HG03378 (cell line): Measurements from ENCODE around the gene ERVK3-1.
"Not testable (repeated sequence)": the region's sequence is repeated elsewhere in the genome, so short reads cannot be mapped to it uniquely, and the experiment has no call there.

ENCODE experiments used
- ATAC-seq: cut with Tn5 transposase; IDR thresholded peaks from one replicate; pipeline ENCODE4 v1.9.1; 2021; ENCODE audit warnings: mild to moderate bottlenecking, moderate library complexity; ENCODE audit not compliant: unreplicated experiment

Gene ERVK3-1, protein sequence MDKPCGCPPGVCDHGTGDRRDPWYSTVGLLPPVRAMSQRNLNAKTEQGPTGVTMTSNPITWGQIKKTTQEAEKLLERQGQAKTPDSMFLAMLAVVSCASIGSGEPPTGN

GRCh38 chr19:58305065-58305931, at the start of gene ERVK3-1:
ERVK3-1 (plus strand) TSS chr19:58305377; CDS start chr19:58312169, 6,792 bp downstream.
- peak; percentile 89 for ATAC-seq

DNA sequence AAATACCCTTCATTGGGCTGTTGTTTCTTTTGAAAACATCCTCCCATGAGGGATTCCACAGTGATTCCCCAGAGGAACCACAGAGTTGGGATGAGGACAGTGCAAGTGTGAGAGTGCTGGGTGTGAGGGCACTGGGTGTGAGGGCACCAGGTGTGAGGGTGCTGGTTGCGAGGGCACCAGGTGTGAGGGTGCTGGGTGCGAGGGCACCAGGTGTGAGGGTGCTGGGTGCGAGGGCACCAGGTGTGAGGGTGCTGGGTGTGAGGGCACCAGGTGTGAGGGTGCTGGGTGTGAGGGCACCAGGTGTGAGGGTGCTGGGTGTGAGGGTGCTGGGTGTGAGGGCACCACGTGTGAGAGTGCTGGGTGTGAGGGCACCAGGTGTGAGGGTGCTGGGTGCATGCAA, 46.9 kb upstream of the ERVK3-1 start:
- ATAC-seq = not testable (repeated sequence)

DNA sequence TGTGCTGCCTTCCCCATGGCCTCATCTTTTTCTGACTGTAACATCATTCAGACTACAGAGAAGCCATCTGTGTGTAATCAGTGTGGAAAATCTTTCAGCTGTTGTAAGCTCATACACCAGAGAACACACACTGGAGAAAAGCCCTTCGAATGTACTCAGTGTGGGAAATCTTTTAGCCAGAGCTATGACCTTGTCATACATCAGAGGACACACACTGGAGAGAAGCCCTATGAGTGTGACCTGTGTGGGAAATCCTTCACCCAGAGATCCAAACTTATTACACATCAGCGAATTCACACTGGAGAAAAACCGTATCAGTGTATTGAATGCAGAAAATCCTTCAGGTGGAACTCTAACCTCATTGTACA, 43.6 kb upstream of the ERVK3-1 start:
- ATAC-seq = no peak

GRCh38 chr19:58261968-58262921, 42.9 kb upstream of the ERVK3-1 start:
- ATAC-seq = no peak

- no peak for ATAC-seq
Measured at GRCh38 chr19:58262922-58263296, 42.3 kb upstream of the ERVK3-1 start.

- ATAC-seq = no peak
Measured at GRCh38 chr19:58265100-58265499, 40.1 kb upstream of the ERVK3-1 start.

DNA sequence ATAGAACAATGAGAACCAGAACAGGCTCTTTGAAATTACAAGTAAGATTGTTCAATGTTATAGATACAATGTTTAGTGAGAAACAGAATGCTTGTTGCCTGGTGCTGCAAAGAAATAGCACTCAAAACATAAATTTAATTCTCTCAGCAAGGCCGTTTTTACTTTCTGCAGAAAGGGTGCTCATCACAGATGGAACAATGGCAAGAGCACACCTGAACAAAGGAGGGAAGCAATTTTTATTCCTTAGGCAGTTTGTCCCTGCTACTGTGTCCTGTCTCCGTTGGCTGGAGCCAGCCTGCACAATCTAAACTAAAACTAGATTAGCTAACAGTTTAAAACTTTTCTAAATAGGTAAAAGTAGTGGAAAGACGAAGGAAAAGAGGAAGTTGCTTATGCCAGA, 36.8 kb upstream of the ERVK3-1 start:
- no peak for ATAC-seq

GRCh38 chr19:58274771-58275201, 30.4 kb upstream of the ERVK3-1 start:
- ATAC-seq = no peak

DNA sequence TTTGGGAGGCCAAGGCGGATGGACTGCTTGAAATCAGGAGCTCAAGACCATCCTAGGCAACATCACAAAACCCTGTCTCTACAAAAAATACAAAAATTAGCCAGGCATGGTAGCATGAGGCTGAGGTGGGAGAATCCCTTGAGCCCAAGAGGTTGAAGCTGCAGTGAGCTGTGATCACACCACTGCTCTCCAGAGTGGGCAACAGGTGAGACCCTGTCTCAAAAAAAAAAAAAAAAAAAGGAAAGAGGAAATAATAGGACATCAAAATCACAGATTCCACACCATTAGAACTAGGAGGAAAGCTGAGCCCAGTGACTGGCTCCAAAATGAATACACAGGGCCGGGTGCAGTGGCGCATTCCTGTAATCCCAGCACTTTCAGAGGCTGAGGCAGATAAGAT, 29.6 kb upstream of the ERVK3-1 start:
- ATAC-seq = no peak

GRCh38 chr19:58277197-58277596, 28.0 kb upstream of the ERVK3-1 start:
- ATAC-seq = no peak

GRCh38 chr19:58277748-58278540, 27.2 kb upstream of the ERVK3-1 start:
- ATAC-seq = no peak

DNA sequence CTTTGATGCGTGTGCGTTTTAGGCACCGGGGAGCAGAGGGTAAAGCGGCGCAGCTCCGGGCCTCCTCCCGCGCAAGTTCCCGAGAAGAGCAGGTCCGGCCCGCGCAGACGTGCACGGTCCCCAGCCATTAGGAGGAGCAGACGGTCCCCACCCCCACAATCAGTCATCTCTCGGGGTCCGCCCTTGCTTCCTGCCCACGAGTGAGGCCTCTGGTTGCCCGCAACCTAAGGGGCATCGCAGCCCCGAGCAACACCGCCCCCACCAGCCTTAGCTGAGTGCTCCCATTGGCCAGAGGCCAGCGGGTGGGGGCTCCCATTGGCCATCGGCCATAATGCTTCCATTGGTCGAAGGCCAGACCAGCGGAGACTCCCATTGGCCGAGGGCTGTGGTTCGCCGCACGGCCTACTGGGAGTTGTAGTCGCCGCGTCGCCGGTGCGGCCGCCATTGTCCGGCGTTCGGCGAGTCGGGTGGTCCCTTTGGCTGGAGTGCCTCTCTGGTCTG, 26.6 kb upstream of the ERVK3-1 start, which contains the start of gene ZNF8:
ZNF8 (plus strand) TSS at position 415 of the 501 bp plus-strand sequence. CDS start 127 bp downstream, outside the sequence.
- peak; percentile 85 for ATAC-seq

DNA sequence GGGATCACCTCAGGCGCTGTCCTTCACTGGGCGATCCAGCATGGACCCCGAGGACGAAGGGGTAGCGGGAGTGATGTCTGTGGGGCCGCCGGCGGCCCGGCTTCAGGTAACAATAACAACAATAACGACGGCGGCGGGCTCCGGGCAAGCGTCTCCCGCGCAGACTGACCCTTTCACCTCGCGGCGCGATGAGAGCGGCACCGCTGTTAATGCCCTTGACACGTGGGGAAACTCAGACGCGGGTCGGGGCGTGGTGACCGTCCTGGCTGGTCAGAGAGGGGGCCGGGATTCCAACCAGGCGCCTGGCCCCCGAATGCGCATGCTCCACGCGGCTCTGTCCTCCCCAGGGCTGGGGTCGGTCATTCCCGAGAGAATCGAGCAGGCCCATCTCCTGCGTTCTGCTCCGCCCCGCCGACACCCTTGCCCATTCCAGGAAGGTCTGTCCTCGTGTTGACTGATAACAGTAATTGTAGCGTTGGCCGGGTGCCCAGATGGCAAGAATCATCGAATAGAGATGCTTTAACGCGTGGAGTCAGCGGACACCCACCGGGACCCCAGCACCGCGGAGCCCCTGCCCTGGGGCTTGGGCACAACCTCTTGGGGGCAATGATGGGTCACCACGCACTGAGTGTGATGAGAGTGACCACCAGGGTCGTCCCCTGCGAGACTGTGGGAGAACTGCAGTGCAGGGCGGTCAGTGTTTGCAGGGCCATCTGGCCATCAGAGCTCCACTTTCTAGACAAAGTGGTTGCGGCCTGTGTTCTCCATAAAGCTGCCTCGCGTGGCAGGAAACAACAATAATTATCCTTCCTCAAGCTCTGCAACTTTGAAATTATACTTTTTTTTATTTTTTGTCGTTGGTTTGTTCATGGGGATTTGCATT, 25.9 kb upstream of the ERVK3-1 start:
- no peak for ATAC-seq

DNA sequence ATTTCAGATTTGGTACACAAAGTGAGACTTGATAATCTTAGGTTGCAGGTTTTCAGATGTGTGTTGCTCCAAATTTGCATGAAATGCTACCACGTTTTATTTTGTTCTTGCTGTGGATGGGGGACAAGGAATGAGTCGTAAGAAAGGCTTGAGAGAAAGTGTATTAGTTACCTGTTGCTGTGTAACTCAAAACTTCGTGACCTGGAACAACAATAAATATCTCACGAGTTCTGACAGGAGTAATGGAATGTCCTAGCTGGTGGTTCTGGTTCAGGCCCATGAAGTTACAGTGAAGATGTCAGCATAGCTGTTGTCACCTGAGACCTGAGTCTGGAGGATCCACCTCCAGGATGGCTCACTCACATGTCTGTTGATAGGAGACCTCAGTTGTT, 25.3 kb upstream of the ERVK3-1 start:
- ATAC-seq = no peak

DNA sequence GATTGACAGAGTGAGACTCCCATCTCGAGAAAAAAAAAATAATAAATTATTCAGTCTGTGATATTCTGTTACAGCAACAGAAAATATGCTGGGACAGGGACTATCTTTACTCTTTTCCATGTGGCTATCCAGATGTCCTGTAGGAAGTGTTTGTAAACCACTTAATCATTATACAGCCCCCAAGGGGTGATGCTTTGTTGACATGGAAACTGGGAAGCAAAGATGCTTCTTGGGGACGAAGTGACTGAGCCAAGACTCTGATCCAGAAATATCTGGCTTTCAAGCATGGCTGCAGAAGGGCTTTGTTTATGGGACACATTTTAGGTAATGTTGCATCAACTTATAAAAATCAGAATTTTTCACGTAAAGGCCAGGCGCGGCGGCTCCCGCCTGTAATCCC, 21.0 kb upstream of the ERVK3-1 start:
- no peak for ATAC-seq

DNA sequence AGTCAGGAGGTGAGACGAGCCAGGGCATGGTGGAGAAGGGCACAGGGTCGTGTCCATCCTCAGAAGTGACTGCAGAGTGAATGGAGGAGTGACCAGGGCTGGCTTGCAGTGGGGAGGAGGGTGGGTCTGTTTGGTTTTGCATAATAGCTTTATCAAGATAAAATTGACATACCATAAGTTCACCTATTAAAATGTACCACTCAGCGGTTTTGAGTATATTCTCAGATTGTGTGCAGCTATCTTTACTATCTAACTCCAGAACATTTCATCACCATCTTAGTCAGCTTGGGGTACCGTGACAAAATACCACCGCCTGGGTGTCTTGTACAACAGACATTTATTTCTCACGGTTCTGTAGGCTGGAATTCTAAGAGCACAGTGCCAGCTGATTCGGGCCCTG, 13.2 kb upstream of the ERVK3-1 start:
- no peak for ATAC-seq

GRCh38 chr19:58294743-58295374, 10.3 kb upstream of the ERVK3-1 start:
- ATAC-seq = no peak

DNA sequence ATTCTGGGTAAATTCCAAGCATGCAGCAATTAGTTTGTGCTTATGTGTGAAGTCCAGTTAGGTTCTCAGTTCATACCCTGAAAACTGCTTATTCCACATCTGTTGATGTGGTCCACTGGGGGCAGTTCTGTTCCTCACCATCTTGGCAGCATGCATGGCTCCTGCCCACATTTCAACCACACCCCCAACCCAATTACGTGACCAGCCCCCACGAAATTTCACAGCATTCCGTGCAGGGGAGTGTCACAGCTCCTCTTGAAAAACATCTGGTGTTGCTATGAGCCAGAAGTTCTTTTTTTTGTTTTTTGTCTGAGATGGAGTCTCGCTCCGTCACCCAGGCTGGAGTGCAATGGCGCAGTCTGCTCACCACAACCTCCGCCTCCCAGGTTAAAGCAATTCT, 9.1 kb upstream of the ERVK3-1 start:
- ATAC-seq = no peak

DNA sequence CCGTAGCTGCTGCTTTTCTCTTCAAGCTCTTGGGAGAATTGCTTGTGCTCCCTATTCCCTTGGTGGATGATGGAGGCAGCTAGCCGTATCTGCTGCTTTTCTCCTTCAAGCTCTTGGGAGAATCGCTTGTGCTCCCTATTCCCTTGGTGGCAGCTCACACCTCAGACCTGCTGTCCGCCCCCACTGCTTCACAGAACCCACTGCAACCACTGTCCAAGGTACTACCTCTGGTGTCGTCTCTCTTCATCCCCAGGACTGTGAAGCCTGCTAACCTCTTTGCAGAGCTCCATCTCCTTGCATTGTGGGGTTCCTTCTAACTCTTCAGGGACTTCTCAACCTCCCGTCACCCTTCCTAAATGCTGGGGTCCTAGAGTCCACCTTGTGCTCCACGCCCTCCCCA, 4.6 kb upstream of the ERVK3-1 start:
- no peak for ATAC-seq
